Neural progenitor cell (in vitro differentiated cells): Measurements from ENCODE around the gene NRTN. TPM values are rescaled to one million over a fixed set of nuclear protein-coding genes. Genes with fewer than 3 reads are reported as not detected.
A peak's percentile ranks its signal among the peaks of the same experiment; 100 is the strongest.

Experiments
- DNase-seq: peaks from one replicate; pipeline ENCODE4 v3.0.0-alpha.2; 2016; ENCODE audit warnings: low spot score
- H2AFZ ChIP-seq: fragments of 200-600 bp; sonication (generic); replicated peaks from 2 replicates; pipeline ENCODE4 v1.6.1; 2016; ENCODE audit warnings: antibody characterized with exemption
- H3F3A ChIP-seq: fragments of 200-600 bp; sonication (generic); 2 replicates; pipeline ENCODE4 v1.6.1; 2016; ENCODE audit warnings: antibody characterized with exemption, low read depth
- H3K27ac ChIP-seq: fragments of 200-600 bp; sonication (generic); 2 replicates; pipeline ENCODE4 v1.5.1; 2016; ENCODE audit warnings: mild to moderate bottlenecking
- H3K27me3 ChIP-seq: fragments of 200-600 bp; sonication (generic); 2 replicates; pipeline ENCODE4 v1.6.1; 2016; ENCODE audit warnings: mild to moderate bottlenecking, moderate library complexity
- H3K36me3 ChIP-seq: fragments of 200-600 bp; sonication (generic); 2 replicates; pipeline ENCODE4 v1.5.1; 2016
- H3K4me1 ChIP-seq: fragments of 200-600 bp; sonication (generic); 2 replicates; pipeline ENCODE4 v1.6.1; 2016; ENCODE audit warnings: mixed run types
- H3K4me2 ChIP-seq: fragments of 200-600 bp; sonication (generic); 2 replicates; pipeline ENCODE4 v1.6.1; 2016
- H3K4me3 ChIP-seq: fragments of 200-600 bp; sonication (generic); 2 replicates; pipeline ENCODE4 v1.5.1; 2016
- H3K79me2 ChIP-seq: fragments of 200-600 bp; sonication (generic); 2 replicates; pipeline ENCODE4 v1.6.1; 2016; ENCODE audit warnings: low read depth
- H3K9ac ChIP-seq: fragments of 200-600 bp; sonication (generic); 2 replicates; pipeline ENCODE4 v1.6.1; 2016
- H3K9me3 ChIP-seq: fragments of 200-600 bp; sonication (generic); 2 replicates; pipeline ENCODE4 v1.5.1; 2016; ENCODE audit warnings: low read depth
- H4K20me1 ChIP-seq: fragments of 200-600 bp; sonication (generic); 2 replicates; pipeline ENCODE4 v1.6.1; 2016; ENCODE audit warnings: low read depth
- H3K27ac Mint-ChIP-seq: 3 replicates; pipeline ENCODE4 v1.8.0; 2021; ENCODE audit warnings: mixed read lengths
- H3K27me3 Mint-ChIP-seq: 2 replicates; pipeline ENCODE4 v1.8.0; 2022; ENCODE audit warnings: low read depth, mild to moderate bottlenecking, inconsistent platforms, moderate library complexity, mixed read lengths; ENCODE audit not compliant: insufficient read depth
- H3K36me3 Mint-ChIP-seq: 3 replicates; pipeline ENCODE4 v1.8.0; 2021; ENCODE audit warnings: mixed read lengths
- H3K4me1 Mint-ChIP-seq: 3 replicates; pipeline ENCODE4 v1.8.0; 2021; ENCODE audit warnings: mixed read lengths
- H3K4me3 Mint-ChIP-seq: 3 replicates; pipeline ENCODE4 v1.8.0; 2021; ENCODE audit warnings: mild to moderate bottlenecking, moderate library complexity, mixed read lengths
- H3K9me3 Mint-ChIP-seq: 3 replicates; pipeline ENCODE4 v1.8.0; 2020; ENCODE audit warnings: mixed read lengths
- EZH2 ChIP-seq: fragments of 200-600 bp; sonication (generic); IDR thresholded peaks from 2 replicates; pipeline ENCODE4 v1.6.1; 2017; ENCODE audit warnings: antibody characterized with exemption, mild to moderate bottlenecking, moderate library complexity
- EZH2phosphoT487 ChIP-seq: fragments of 200-600 bp; sonication (generic); IDR thresholded peaks from 2 replicates; pipeline ENCODE4 v1.6.1; 2017; ENCODE audit warnings: antibody characterized with exemption
- total RNA-seq: library from RNA; depleted of rRNA; stranded (reverse); fragments of >200 nt; gene quantifications from 2 replicates; pipeline ENCODE4 v1.2.3, GENCODE V29; 2015; ENCODE audit warnings: low replicate concordance
- TF ChIP-seq, protein P1 (sequence below): fragments of 200-600 bp; sonication (generic); IDR thresholded peaks from 2 replicates; pipeline ENCODE4 v1.5.1; 2017; ENCODE audit warnings: antibody characterized with exemption, mild to moderate bottlenecking

The NRTN gene
- total RNA-seq, 1 donor from 2014 or later, result 2.4 TPM

DNA sequence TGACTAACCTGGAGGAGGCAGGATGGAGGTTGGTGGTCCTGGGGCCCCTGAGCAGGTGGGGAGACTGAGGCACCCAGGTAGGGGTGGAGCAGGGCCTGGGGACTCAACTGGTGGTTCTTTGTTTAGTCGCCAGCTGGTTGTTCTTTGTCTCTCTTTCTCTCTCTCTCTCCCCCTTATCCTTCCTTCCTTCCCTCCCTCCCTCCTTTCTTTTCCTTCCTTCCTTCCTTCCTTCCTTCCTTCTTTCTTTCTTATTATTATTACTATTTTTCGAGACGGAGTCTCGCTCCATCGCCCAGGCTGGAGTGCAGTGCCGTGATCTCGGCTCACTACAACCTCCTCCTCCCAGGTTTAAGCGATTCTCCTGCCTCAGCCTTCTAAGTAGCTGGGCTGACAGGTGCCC, 6.6 kb upstream of the NRTN start:
- peaks cover 12% of the 10 kb centered on the region for H3F3A ChIP-seq
- Mint-ChIP-seq H3K36me3 (no peaks in the 10 kb centered on the region), H3K4me1 (peaks cover 19% of the 10 kb centered on the region), H3K4me3 (no peak overlapping the region), H3K27me3 (peaks cover 14% of the 10 kb centered on the region), H3K27ac (no peak overlapping the region), H3K9me3 (no peaks in the 10 kb centered on the region)
- no peak overlapping the region for H3K4me3 ChIP-seq
- peaks cover 18% of the 10 kb centered on the region for H3K27me3 ChIP-seq
- H3K4me1 ChIP-seq, result no peaks in the 10 kb centered on the region
- H2AFZ ChIP-seq, result no peak overlapping the region
- no peaks in the 10 kb centered on the region for H3K9me3 ChIP-seq
- H3K79me2 ChIP-seq, result no peaks in the 10 kb centered on the region
- H3K27ac ChIP-seq, result no peak overlapping the region
- DNase-seq, result no peak
- no peaks in the 10 kb centered on the region for H3K36me3 ChIP-seq
- TF ChIP-seq EZH2 (no peak), EZH2phosphoT487 (no peak)
- TF ChIP-seq, protein P1, sequence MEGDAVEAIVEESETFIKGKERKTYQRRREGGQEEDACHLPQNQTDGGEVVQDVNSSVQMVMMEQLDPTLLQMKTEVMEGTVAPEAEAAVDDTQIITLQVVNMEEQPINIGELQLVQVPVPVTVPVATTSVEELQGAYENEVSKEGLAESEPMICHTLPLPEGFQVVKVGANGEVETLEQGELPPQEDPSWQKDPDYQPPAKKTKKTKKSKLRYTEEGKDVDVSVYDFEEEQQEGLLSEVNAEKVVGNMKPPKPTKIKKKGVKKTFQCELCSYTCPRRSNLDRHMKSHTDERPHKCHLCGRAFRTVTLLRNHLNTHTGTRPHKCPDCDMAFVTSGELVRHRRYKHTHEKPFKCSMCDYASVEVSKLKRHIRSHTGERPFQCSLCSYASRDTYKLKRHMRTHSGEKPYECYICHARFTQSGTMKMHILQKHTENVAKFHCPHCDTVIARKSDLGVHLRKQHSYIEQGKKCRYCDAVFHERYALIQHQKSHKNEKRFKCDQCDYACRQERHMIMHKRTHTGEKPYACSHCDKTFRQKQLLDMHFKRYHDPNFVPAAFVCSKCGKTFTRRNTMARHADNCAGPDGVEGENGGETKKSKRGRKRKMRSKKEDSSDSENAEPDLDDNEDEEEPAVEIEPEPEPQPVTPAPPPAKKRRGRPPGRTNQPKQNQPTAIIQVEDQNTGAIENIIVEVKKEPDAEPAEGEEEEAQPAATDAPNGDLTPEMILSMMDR, result no peak
- H3K4me2 ChIP-seq, result no peak overlapping the region
- no peak overlapping the region for H3K9ac ChIP-seq
- H4K20me1 ChIP-seq, result no peaks in the 10 kb centered on the region

DNA sequence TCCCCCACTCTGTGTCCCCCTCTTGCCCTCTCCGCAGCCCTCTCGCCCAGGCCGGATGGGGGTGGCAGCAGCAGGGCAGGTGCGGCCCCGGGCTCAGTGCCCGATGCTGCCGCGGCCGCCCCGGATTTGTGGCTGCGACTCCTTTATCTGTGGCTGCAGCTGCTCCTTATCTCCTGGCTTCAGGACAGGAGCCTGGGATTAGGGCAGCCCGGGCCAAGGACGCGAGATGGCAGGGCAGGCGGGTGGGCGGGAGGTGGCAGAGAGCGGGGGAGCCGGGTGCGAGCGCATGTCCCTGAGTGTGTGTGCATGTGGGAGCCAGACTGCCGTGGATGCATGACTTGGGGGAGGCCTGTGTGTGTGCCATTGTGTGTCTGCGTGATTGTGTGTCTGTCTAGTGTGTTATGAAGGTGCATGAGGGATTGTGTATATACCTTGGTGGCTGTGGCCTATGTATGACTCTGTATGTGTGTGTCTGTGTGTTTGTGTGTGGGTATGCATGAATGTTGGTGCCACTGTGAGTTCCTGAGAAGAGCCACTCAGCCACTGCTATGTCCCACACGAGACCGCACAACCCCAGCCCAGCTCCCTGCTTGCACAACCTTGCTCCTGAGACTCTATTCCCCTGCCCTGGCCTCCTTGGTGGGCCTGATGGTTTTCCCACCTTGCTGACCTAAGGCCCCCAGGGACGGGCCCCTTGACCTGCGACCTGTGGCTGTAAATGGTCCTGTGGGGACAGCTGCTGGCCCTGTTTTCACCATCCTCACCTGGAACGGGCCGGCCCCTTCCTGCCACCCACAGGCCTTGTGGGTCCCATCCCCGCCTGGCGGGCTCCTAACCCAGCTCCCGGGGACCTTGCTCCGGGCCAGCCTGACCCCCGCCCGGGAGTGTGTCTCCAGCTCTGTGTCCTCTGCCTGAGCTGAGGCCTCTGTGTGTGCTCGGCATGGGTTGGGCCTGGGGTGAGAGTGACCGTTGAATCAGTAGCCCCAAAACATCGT, 5.3 kb upstream of the NRTN start:
- peaks cover 27% of the 10 kb centered on the region for H3K4me1 Mint-ChIP-seq
- no peaks in the 10 kb centered on the region for H3K36me3 Mint-ChIP-seq
- Histone ChIP-seq H3F3A (peaks cover 16% of the 10 kb centered on the region), H3K4me3 (no peak overlapping the region), H3K9ac (no peak overlapping the region), H3K4me2 (no peak overlapping the region), H3K27ac (no peak overlapping the region), H2AFZ (no peak overlapping the region), H3K4me1 (no peaks in the 10 kb centered on the region), H3K9me3 (no peaks in the 10 kb centered on the region), H3K27me3 (peaks cover 27% of the 10 kb centered on the region), H3K36me3 (no peaks in the 10 kb centered on the region), H3K79me2 (no peaks in the 10 kb centered on the region), H4K20me1 (no peaks in the 10 kb centered on the region)
- H3K4me3 Mint-ChIP-seq, result peak overlapping the region; percentile 31
- TF ChIP-seq EZH2 (no peak), EZH2phosphoT487 (no peak)
- TF ChIP-seq, protein P1, result no peak
- peaks cover 21% of the 10 kb centered on the region for H3K27me3 Mint-ChIP-seq
- no peak for DNase-seq
- peak overlapping the region; percentile 94 for H3K27ac Mint-ChIP-seq
- no peaks in the 10 kb centered on the region for H3K9me3 Mint-ChIP-seq

DNA sequence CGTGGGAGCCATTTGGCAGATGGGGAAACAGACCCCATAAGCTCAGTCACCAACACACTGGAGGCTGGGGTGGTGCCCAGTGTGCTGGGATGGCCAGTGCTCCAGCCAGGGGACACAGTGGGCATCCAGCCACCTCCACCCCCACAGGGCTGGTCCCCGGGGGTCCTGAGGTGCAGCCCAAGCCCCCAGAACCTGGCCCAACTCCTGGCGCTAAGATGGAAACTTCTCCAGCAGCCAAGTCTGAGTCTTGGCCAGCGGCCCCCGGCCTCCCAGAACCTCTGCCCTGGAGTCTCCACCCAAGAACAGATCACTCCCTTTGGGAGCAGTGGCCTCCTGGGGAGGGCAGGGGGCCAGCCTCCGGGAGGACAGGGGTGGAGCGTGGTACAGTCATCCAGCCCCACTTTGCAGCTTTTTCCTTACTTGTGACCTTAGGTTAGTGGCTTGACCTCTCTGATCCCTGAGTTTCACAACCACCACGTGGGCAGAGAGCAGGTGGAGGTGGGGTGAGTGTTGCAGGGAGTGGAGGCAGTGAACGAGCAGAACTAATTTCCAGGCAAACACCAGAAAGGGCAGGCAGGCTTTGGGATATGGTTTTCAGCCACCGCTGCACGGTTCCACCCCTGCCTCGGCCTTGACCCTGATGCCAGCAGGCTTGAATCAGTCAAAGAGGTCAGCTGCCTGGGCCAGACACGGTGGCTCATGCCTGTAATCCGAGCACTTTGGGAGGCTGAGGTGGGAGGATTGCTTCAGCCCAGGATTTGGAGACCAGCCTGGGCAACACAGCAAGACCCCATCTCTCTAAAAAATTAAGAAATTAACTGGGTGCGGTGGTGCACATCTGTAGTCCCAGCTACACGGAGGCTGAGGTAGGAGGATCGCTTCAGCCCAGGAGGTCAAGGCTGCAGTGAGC, 4.3 kb upstream of the NRTN start:
- no peak overlapping the region for H2AFZ ChIP-seq
- no peak overlapping the region for H3K9ac ChIP-seq
- H3K27ac Mint-ChIP-seq, result no peak overlapping the region
- no peak for DNase-seq
- H3K27me3 ChIP-seq, result peaks cover 34% of the 10 kb centered on the region
- TF ChIP-seq, protein P1, result no peak
- TF ChIP-seq EZH2, result no peak
- no peak for TF ChIP-seq EZH2phosphoT487
- peaks cover 21% of the 10 kb centered on the region for H3F3A ChIP-seq
- H4K20me1 ChIP-seq, result no peaks in the 10 kb centered on the region
- H3K9me3 ChIP-seq, result no peaks in the 10 kb centered on the region
- H3K36me3 ChIP-seq, result no peaks in the 10 kb centered on the region
- no peak overlapping the region for H3K4me2 ChIP-seq
- H3K4me3 Mint-ChIP-seq, result peak overlapping the region; percentile 68
- H3K9me3 Mint-ChIP-seq, result no peaks in the 10 kb centered on the region
- no peak overlapping the region for H3K4me3 ChIP-seq
- H3K4me1 Mint-ChIP-seq, result peaks cover 27% of the 10 kb centered on the region
- H3K4me1 ChIP-seq, result no peaks in the 10 kb centered on the region
- H3K27me3 Mint-ChIP-seq, result peaks cover 21% of the 10 kb centered on the region
- H3K79me2 ChIP-seq, result no peaks in the 10 kb centered on the region
- H3K36me3 Mint-ChIP-seq, result no peaks in the 10 kb centered on the region
- H3K27ac ChIP-seq, result no peak overlapping the region
